ENCODE measurements around the gene CAMK1D.

GRCh38 chr10:12800302-12800701 is 451.0 kb downstream of the CAMK1D start:
- TF ChIP-seq, protein P1, sequence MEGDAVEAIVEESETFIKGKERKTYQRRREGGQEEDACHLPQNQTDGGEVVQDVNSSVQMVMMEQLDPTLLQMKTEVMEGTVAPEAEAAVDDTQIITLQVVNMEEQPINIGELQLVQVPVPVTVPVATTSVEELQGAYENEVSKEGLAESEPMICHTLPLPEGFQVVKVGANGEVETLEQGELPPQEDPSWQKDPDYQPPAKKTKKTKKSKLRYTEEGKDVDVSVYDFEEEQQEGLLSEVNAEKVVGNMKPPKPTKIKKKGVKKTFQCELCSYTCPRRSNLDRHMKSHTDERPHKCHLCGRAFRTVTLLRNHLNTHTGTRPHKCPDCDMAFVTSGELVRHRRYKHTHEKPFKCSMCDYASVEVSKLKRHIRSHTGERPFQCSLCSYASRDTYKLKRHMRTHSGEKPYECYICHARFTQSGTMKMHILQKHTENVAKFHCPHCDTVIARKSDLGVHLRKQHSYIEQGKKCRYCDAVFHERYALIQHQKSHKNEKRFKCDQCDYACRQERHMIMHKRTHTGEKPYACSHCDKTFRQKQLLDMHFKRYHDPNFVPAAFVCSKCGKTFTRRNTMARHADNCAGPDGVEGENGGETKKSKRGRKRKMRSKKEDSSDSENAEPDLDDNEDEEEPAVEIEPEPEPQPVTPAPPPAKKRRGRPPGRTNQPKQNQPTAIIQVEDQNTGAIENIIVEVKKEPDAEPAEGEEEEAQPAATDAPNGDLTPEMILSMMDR (conservative IDR thresholded peaks at IDR 0.05; ENCODE audit: low read depth, low read length): no peak
- no peak for TF ChIP-seq SMC3 (IDR thresholded peaks at IDR 0.05; ENCODE audit: low read depth, low read length)
- TF ChIP-seq, protein P2, sequence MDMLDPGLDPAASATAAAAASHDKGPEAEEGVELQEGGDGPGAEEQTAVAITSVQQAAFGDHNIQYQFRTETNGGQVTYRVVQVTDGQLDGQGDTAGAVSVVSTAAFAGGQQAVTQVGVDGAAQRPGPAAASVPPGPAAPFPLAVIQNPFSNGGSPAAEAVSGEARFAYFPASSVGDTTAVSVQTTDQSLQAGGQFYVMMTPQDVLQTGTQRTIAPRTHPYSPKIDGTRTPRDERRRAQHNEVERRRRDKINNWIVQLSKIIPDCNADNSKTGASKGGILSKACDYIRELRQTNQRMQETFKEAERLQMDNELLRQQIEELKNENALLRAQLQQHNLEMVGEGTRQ (IDR thresholded peaks at IDR 0.05; ENCODE audit: low read depth, low read length): no peak
- no peak for TF ChIP-seq CEBPB (IDR thresholded peaks at IDR 0.05; ENCODE audit: low read depth, low read length)
- TF ChIP-seq POLR2A (IDR thresholded peaks at IDR 0.05; ENCODE audit: low read depth, low read length): no peak
- TF ChIP-seq RFX5 (IDR thresholded peaks at IDR 0.05; ENCODE audit: low read depth, low read length): no peak
- TF ChIP-seq ELK1 (IDR thresholded peaks at IDR 0.05; ENCODE audit: borderline replicate concordance, low read depth, low read length): no peak
- TF ChIP-seq RAD21 (IDR thresholded peaks at IDR 0.05; ENCODE audit: low read length): no peak
- no peak for TF ChIP-seq RCOR1 (IDR thresholded peaks at IDR 0.05; ENCODE audit: insufficient replicate concordance, low read length)
- no peak for TF ChIP-seq BHLHE40 (IDR thresholded peaks at IDR 0.05; ENCODE audit: low read depth, low read length)

Measured in IMR-90 (cell line).